Transverse colon (tissue), 4 donors: ENCODE data around the gene STPG3. TPM values are rescaled to one million over a fixed set of nuclear protein-coding genes. Genes with fewer than 3 reads are reported as not detected.

Source experiments
- DNase-seq: peaks from one replicate; pipeline ENCODE4 v3.0.0-alpha.2; 2019
- H3K27ac ChIP-seq, 4 donors: fragments of 200-600 bp; sonication (generic); 2 replicates each; pipeline ENCODE4 v1.5.1; 2016 to 2018; ENCODE audit warnings: inconsistent platforms in 4 of 4
- H3K27me3 ChIP-seq: fragments of 200-600 bp; sonication (generic); 2 replicates; pipeline ENCODE4 v1.5.1; 2017; ENCODE audit warnings: inconsistent platforms
- H3K36me3 ChIP-seq, 4 donors: fragments of 200-600 bp; sonication (generic); 2 replicates each; pipeline ENCODE4 v1.5.1; 2017 to 2019; ENCODE audit warnings: inconsistent platforms in 4 of 4
- H3K4me1 ChIP-seq, 4 donors: fragments of 200-600 bp; sonication (generic); 2 replicates each; pipeline ENCODE4 v1.5.1; 2017 to 2020; ENCODE audit warnings: inconsistent platforms in 4 of 4
- H3K4me3 ChIP-seq, 4 donors: fragments of 200-600 bp; sonication (generic); 1 replicate in 1 of 4; 2 replicates in 3 of 4; pipeline versions ENCODE4 v1.5.1 to v1.6.1; 2017 to 2019; ENCODE audit warnings: inconsistent platforms in 4 of 4
- H3K9me3 ChIP-seq, 2 donors: fragments of 200-600 bp; sonication (generic); 2 replicates each; pipeline ENCODE4 v1.5.1; 2017 to 2019; ENCODE audit warnings: inconsistent platforms in 2 of 2
- EP300 ChIP-seq: sonication (generic); formaldehyde crosslinking; IDR thresholded peaks from one replicate; pipeline ENCODE4 v1.6.1; 2017; ENCODE audit warnings: antibody characterized with exemption, low read depth
- POLR2A ChIP-seq: fragments of 450-650 bp; IDR thresholded peaks from one replicate; pipeline ENCODE4 v1.6.1; 2016; ENCODE audit warnings: antibody characterized with exemption, mild to moderate bottlenecking, moderate library complexity
- POLR2AphosphoS5 ChIP-seq, 3 donors: sonication (generic); formaldehyde crosslinking; IDR thresholded peaks; one replicate each; pipeline ENCODE4 v1.6.1; 2016; ENCODE audit warnings: antibody characterized with exemption in 3 of 3
- WGBS, 2 donors: methylation state at CpG; one replicate each; pipeline ENCODE4 v1.1.5; 2018; ENCODE audit warnings: low coverage in 1 of 2; 5-methylcytosine and 5-hydroxymethylcytosine counted together
- in situ Hi-C, 4 donors: fragments of 200-750 bp; cut with MboI; loops; one replicate each; pipeline versions ENCODE4 v1.15.0 to v1.15.1; 2017; ENCODE audit warnings: low sequenced_read_pairs in 3 of 4, low pct_ligation_motif_present in 1 of 4, low pct_unique_long_range_greater_than_20kb in 1 of 4
- intact Hi-C: fragments of 100-400 bp; cut with DNase I; formaldehyde crosslinking; loops from one replicate; pipeline ENCODE4 v1.15.1; 2023; ENCODE audit warnings: low total_unique reads
- total RNA-seq, 4 donors: library from RNA; depleted of rRNA; stranded (reverse); fragments of >200 nt; gene quantifications; one replicate each; pipeline ENCODE4 v1.1.0, GENCODE V29; 2016
- TF ChIP-seq, protein P1 (sequence below), 5 experiments: fragments of 200-600 bp in 3 of 5; fragments of 450-650 bp in 2 of 5; sonication (generic) in 3 of 5; IDR thresholded peaks; 1 replicate in 2 of 5; 2 replicates in 3 of 5; pipeline ENCODE4 v1.5.1; 2016 to 2017; ENCODE audit warnings: antibody characterized with exemption in 5 of 5, inconsistent platforms in 3 of 5, mild to moderate bottlenecking in 2 of 5, moderate library complexity in 1 of 5

STPG3 gene
- total RNA-seq, 4 donors from 2014 or later, result not detected

DNA sequence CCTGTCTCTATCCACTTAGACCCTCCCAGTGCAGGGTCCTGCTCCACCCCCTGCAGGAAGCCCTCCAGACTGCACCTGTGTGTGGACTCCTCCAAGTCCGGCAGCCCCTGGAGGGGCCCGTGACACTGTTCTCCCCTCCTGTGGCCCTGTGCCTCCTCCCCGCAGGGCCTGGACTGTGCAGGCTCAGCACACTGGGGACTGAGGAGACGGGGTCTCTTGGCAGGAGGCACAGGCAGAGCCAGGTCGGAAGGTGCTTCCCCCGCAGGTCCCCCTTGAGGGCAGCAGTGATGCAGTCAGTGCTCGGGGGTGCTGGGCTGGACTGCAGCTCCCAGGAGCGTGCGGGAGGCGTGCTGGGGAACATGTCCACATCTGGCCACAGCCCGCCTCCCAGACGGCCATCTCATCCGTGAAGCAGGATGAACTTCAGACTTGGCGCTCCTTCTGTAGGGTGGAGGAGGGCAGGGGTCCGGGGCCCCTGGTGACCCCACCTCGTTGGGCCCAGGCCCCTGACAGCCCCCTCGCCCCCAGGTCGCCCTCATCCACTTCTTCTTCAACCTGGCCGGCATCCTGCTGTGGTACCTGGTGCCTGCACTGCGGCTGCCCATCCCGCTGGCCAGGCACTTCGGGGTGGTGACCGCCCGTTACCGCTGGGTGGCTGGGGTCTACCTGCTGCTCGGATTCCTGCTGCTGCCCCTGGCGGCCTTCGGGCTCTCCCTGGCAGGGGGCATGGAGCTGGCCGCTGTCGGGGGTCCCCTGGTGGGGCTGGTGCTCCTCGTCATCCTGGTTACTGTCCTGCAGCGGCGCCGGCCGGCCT lies 15.5 kb upstream of the STPG3 start:
- H3K4me3 ChIP-seq, result peak overlapping the region in 1 of 4 donors; percentile 26
- no peak for TF ChIP-seq POLR2A
- TF ChIP-seq, protein P1, sequence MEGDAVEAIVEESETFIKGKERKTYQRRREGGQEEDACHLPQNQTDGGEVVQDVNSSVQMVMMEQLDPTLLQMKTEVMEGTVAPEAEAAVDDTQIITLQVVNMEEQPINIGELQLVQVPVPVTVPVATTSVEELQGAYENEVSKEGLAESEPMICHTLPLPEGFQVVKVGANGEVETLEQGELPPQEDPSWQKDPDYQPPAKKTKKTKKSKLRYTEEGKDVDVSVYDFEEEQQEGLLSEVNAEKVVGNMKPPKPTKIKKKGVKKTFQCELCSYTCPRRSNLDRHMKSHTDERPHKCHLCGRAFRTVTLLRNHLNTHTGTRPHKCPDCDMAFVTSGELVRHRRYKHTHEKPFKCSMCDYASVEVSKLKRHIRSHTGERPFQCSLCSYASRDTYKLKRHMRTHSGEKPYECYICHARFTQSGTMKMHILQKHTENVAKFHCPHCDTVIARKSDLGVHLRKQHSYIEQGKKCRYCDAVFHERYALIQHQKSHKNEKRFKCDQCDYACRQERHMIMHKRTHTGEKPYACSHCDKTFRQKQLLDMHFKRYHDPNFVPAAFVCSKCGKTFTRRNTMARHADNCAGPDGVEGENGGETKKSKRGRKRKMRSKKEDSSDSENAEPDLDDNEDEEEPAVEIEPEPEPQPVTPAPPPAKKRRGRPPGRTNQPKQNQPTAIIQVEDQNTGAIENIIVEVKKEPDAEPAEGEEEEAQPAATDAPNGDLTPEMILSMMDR (IDR thresholded peaks at IDR 0.05), result no peak
- TF ChIP-seq EP300, result no peak
- TF ChIP-seq POLR2AphosphoS5 (IDR thresholded peaks at IDR 0.05), result no peak
- intact Hi-C loops (no loop called here), in situ Hi-C loops (loop anchor here in 1 of 4 donors (10.0 kb wide), 1 partner anchor 111 kb away; no protein-coding TSS in a partner anchor)
- H3K4me1 ChIP-seq, result peaks cover 34 to 52% (median 44%) of the 10 kb centered on the region in 4 donors
- no peaks in the 10 kb centered on the region for H3K9me3 ChIP-seq
- H3K36me3 ChIP-seq, result no peaks in the 10 kb centered on the region
- no peak for DNase-seq
- 61% methylated on average over 15 of the region's 35 CpGs; no CpG with 5 or more reads in 1 of the 2 donors for WGBS, 2 donors
- no peak overlapping the region for H3K27ac ChIP-seq
- H3K27me3 ChIP-seq, result peaks cover 44% of the 10 kb centered on the region

DNA sequence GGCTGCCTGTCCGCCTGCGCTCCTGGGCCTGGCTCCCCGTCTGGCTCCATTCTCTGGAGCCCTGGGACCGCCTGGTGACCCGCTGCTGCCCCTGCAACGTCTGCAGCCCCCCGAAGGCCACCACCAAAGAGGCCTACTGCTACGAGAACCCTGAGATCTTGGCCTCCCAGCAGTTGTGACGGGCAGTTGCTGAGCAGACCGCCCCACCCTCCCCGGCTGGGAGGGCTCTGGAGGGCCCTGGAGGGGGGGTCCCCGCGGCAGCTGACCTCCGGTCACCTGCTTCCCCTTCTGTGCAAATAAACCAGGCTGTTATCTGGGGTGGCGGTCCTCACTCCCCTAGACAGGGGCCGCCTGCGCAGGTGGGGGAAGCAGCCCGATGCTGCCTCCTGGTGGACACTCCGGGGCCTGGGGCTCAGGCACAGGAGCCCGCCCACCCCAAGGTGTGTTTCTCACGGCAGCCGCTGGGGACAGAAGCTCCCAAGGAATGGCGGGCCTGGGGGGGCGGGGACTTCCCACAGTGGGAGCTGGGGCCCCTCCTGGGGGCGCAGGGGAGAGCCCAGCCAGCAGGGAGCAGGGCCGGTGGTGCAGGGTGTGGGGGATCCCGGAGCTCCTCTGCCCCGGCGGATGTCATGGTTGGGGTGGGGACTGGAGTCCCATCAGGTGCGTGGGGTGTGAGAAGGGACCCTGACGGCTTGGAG lies 14.7 kb upstream of the STPG3 start:
- Histone ChIP-seq H3K27ac (peak overlapping the region in 3 of 4 donors; percentile 99 to 100 (median 99)), H3K4me1 (peaks cover 34 to 52% (median 44%) of the 10 kb centered on the region in 4 donors), H3K27me3 (peaks cover 37% of the 10 kb centered on the region), H3K36me3 (no peaks in the 10 kb centered on the region), H3K4me3 (peak overlapping the region in 1 of 4 donors; percentile 26), H3K9me3 (no peaks in the 10 kb centered on the region)
- intact Hi-C loops, result no loop called here
- peak; percentile 93 for DNase-seq
- 6% methylated on average over 23 of the region's 31 CpGs; no CpG with 5 or more reads in 1 of the 2 donors for WGBS, 2 donors
- in situ Hi-C loops, result loop anchor here in 1 of 4 donors (10.0 kb wide), 1 partner anchor 112 kb away; no protein-coding TSS in a partner anchor
- TF ChIP-seq, protein P1 (IDR thresholded peaks at IDR 0.05), result peak; percentile 99 to 100 (median 100)
- TF ChIP-seq POLR2AphosphoS5 (IDR thresholded peaks at IDR 0.05), result no peak
- no peak for TF ChIP-seq POLR2A
- TF ChIP-seq EP300, result no peak

DNA sequence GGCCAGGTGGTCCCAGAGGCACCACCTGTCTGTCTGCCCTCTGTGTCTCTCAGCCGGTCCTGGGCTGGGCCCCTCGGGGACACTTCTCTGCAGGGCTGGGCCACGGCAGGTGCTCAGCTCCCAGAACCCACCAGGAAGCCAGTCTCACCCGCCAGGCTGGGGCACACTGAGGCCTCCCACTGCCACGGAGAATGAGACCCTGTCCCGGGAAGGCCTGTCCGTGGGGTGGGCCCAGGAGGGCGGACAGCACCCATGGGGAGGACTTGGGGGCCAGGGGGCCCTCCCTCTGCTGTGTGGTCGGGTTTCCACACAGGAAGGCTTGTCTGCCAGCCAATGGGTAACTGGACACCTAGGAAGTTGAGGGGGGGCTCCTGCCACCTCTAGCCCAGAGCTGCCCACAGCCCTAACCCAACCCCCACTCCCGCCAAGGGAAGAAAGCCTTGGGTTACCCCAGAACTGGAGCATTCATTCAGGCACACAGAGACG lies 14.1 kb upstream of the STPG3 start:
- 37% methylated on average over 4 of the region's 11 CpGs; no CpG with 5 or more reads in 1 of the 2 donors for WGBS, 2 donors
- peaks cover 31% of the 10 kb centered on the region for H3K27me3 ChIP-seq
- H3K36me3 ChIP-seq, result no peaks in the 10 kb centered on the region
- peak overlapping the region; percentile 99 to 100 (median 100) for H3K27ac ChIP-seq
- H3K9me3 ChIP-seq, result no peaks in the 10 kb centered on the region
- peak overlapping the region in 1 of 4 donors; percentile 26 for H3K4me3 ChIP-seq
- TF ChIP-seq EP300 (no peak), POLR2AphosphoS5 (IDR thresholded peaks at IDR 0.05) (no peak), POLR2A (no peak)
- TF ChIP-seq, protein P1 (IDR thresholded peaks at IDR 0.05), result no peak
- DNase-seq, result no peak
- in situ Hi-C loops, result loop anchor here in 1 of 4 donors (10.0 kb wide), 1 partner anchor 112 kb away; no protein-coding TSS in a partner anchor
- intact Hi-C loops, result no loop called here
- H3K4me1 ChIP-seq, result peaks cover 34 to 56% (median 44%) of the 10 kb centered on the region in 4 donors
